ENCODE results near the gene SLC5A1.
A peak's percentile ranks its signal among the peaks of the same experiment; 100 is the strongest.

Gene SLC5A1

GRCh38 chr22:32052244-32052643 is 9.2 kb downstream of the SLC5A1 start:
- DNase-seq = no peak

- DNase-seq = no peak
Observed at GRCh38 chr22:32052936-32053791, 10.1 kb downstream of the SLC5A1 start.

GRCh38 chr22:32055069-32055468 is 12.0 kb downstream of the SLC5A1 start:
- no peak for DNase-seq

- no peak for DNase-seq
Observed at GRCh38 chr22:32058656-32059260, 15.7 kb downstream of the SLC5A1 start.

- DNase-seq = no peak
Observed at GRCh38 chr22:32059426-32059825, 16.4 kb downstream of the SLC5A1 start.

GRCh38 chr22:32063701-32064100 is 20.6 kb downstream of the SLC5A1 start:
- no peak for DNase-seq

- no peak for DNase-seq
Observed at GRCh38 chr22:32066820-32067219, 23.8 kb downstream of the SLC5A1 start.

GRCh38 chr22:32067613-32068012 is 24.6 kb downstream of the SLC5A1 start:
- DNase-seq = no peak

GRCh38 chr22:32069579-32070372 is 26.7 kb downstream of the SLC5A1 start:
- no peak for DNase-seq

GRCh38 chr22:32073262-32073661 is 30.2 kb downstream of the SLC5A1 start:
- no peak for DNase-seq

- DNase-seq = no peak
Observed at GRCh38 chr22:32073823-32074380, 30.8 kb downstream of the SLC5A1 start.

- DNase-seq = no peak
Observed at GRCh38 chr22:32075997-32076760, 33.1 kb downstream of the SLC5A1 start.

GRCh38 chr22:32076761-32077084 is 33.7 kb downstream of the SLC5A1 start:
- no peak for DNase-seq

- no peak for DNase-seq
Observed at GRCh38 chr22:32077151-32077550, 34.1 kb downstream of the SLC5A1 start.

GRCh38 chr22:32079130-32080089 is 36.3 kb downstream of the SLC5A1 start:
- DNase-seq = no peak

- peak; percentile 26 for DNase-seq
Observed at GRCh38 chr22:32080904-32081303, 37.8 kb downstream of the SLC5A1 start.

- no peak for DNase-seq
Observed at GRCh38 chr22:32082331-32082730, 39.3 kb downstream of the SLC5A1 start.

GRCh38 chr22:32083000-32083399 is 39.9 kb downstream of the SLC5A1 start:
- DNase-seq = no peak

GRCh38 chr22:32083814-32084213 is 40.8 kb downstream of the SLC5A1 start:
- DNase-seq = no peak

GRCh38 chr22:32088084-32088483 is 45.0 kb downstream of the SLC5A1 start:
- no peak for DNase-seq

GRCh38 chr22:32097018-32097417 is 54.0 kb downstream of the SLC5A1 start:
- no peak for DNase-seq

All from central memory CD4-positive, alpha-beta T cell (primary cell).